Measurements from ENCODE around the gene GSE1.

DNA sequence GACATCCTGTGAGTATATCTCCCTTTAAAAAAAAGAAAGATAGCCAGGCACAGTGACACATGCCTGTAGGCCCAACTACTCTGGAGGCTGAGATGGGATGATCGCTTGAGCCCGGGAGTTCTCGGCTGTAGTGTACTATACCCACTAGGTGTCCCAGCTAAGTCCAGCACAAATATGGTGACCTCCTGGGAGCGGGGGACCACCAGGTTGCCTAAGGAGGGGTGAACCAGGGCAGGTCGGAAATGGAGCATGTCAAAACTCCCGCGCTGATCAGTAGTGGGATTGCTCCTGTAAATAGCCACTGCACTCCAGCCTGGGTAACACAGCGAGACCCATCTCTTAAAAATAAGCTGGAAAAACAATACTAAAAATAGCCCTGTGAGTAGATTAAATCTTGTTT, 46.2 kb downstream of the GSE1 start:
- TF ChIP-seq, protein P1, sequence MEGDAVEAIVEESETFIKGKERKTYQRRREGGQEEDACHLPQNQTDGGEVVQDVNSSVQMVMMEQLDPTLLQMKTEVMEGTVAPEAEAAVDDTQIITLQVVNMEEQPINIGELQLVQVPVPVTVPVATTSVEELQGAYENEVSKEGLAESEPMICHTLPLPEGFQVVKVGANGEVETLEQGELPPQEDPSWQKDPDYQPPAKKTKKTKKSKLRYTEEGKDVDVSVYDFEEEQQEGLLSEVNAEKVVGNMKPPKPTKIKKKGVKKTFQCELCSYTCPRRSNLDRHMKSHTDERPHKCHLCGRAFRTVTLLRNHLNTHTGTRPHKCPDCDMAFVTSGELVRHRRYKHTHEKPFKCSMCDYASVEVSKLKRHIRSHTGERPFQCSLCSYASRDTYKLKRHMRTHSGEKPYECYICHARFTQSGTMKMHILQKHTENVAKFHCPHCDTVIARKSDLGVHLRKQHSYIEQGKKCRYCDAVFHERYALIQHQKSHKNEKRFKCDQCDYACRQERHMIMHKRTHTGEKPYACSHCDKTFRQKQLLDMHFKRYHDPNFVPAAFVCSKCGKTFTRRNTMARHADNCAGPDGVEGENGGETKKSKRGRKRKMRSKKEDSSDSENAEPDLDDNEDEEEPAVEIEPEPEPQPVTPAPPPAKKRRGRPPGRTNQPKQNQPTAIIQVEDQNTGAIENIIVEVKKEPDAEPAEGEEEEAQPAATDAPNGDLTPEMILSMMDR (IDR thresholded peaks at IDR 0.05): no peak
- TF ChIP-seq ZFX (IDR thresholded peaks at IDR 0.05; ENCODE audit: borderline replicate concordance): no peak
